H1 (cell line): ENCODE data around the gene LRRC45. TPM values are rescaled to one million over a fixed set of nuclear protein-coding genes. Genes with fewer than 3 reads are reported as not detected.

Experiments
- CTCF ChIA-PET: fragments of 300-600 bp; sonication (Branson Sonifier 250); formaldehyde crosslinking; loops from one replicate; lab custom pipeline; 2021; ENCODE audit not compliant: partially characterized antibody; lab: Charles Lee
- POLR2A ChIA-PET: fragments of 300-600 bp; sonication (Branson Sonifier 250); formaldehyde crosslinking; loops from one replicate; lab custom pipeline; 2021; ENCODE audit warnings: inconsistent platforms; ENCODE audit not compliant: partially characterized antibody; lab: Charles Lee
- DNase-seq, 2 experiments: peaks; one replicate each; pipeline versions ENCODE4 v3.0.0 to v3.0.0-alpha.2; 2010 to 2022; ENCODE audit warnings: low spot score in 2 of 2, low read depth in 1 of 2, mixed read lengths in 1 of 2
- FAIRE-seq: peaks from 2 replicates; lab custom pipeline; 2011; peaks lifted over from hg19 to GRCh38; lab: Jason Lieb, UNC
- H2AFZ ChIP-seq: 2 replicates; pipeline ENCODE4 v1.8.1; 2012; ENCODE audit warnings: low read length, inconsistent platforms
- H2AK5ac ChIP-seq: 2 replicates; pipeline ENCODE4 v1.6.1; 2013; ENCODE audit warnings: low read depth, low read length
- H2BK120ac ChIP-seq: replicated peaks from 2 replicates; pipeline ENCODE3; 2013; ENCODE audit warnings: low read depth, low read length, inconsistent platforms
- H2BK12ac ChIP-seq: 2 replicates; pipeline ENCODE4 v1.6.1; 2013; ENCODE audit warnings: low read depth, low read length
- H2BK15ac ChIP-seq: 2 replicates; pipeline ENCODE4 v1.6.1; 2013; ENCODE audit warnings: low read length
- H2BK20ac ChIP-seq: 2 replicates; pipeline ENCODE4 v1.6.1; 2013; ENCODE audit warnings: low read length
- H2BK5ac ChIP-seq: 2 replicates; pipeline ENCODE4 v1.6.1; 2013; ENCODE audit warnings: low read depth, low read length
- H3K14ac ChIP-seq: 2 replicates; pipeline ENCODE4 v1.6.1; 2013; ENCODE audit warnings: inconsistent platforms; ENCODE audit not compliant: insufficient read length
- H3K18ac ChIP-seq: 2 replicates; pipeline ENCODE4 v1.6.1; 2013; ENCODE audit warnings: low read length; ENCODE audit errors: extremely low read depth
- H3K23ac ChIP-seq: 2 replicates; pipeline ENCODE4 v1.6.1; 2013; ENCODE audit warnings: inconsistent platforms; ENCODE audit not compliant: insufficient read length
- H3K23me2 ChIP-seq: 2 replicates; pipeline ENCODE4 v1.6.1; 2013; ENCODE audit warnings: low read depth, low read length
- H3K27ac ChIP-seq: 2 replicates; pipeline ENCODE4 v1.6.1; 2011; ENCODE audit warnings: low read depth, low read length, inconsistent platforms
- H3K27me3 ChIP-seq, 4 experiments: replicated peaks in 1 of 4; 1 replicate in 1 of 4; 2 replicates in 3 of 4; pipeline versions ENCODE4 v1.6.1 to v1.8.1; 2011 to 2013; ENCODE audit warnings: low read length in 3 of 4, mild to moderate bottlenecking in 3 of 4, inconsistent platforms in 2 of 4, mixed read lengths in 2 of 4, moderate library complexity in 1 of 4; ENCODE audit not compliant: control insufficient read depth in 3 of 4, insufficient read depth in 3 of 4; ENCODE audit errors: extremely low read depth in 1 of 4
- H3K36me3 ChIP-seq, 4 experiments: 2 replicates each; pipeline versions ENCODE4 v1.6.1 to v1.8.1; 2011 to 2013; ENCODE audit warnings: mild to moderate bottlenecking in 4 of 4, low read length in 3 of 4, moderate library complexity in 2 of 4, control low read depth in 1 of 4, inconsistent platforms in 1 of 4; ENCODE audit not compliant: insufficient read depth in 4 of 4, control insufficient read depth in 2 of 4
- H3K4ac ChIP-seq: replicated peaks from 2 replicates; pipeline ENCODE3; 2013; ENCODE audit warnings: low read length, low read depth, mixed read lengths, inconsistent platforms; ENCODE audit not compliant: insufficient read length
- H3K4me1 ChIP-seq, 4 experiments: replicated peaks in 1 of 4; 1 replicate in 1 of 4; 2 replicates in 3 of 4; pipeline versions ENCODE4 v1.6.1 to v1.8.1; 2011 to 2013; ENCODE audit warnings: low read length in 3 of 4, inconsistent platforms in 2 of 4, mixed read lengths in 1 of 4; ENCODE audit not compliant: insufficient read depth in 4 of 4, control insufficient read depth in 3 of 4
- H3K4me2 ChIP-seq, 2 experiments: 2 replicates each; pipeline versions ENCODE4 v1.6.1 to v1.8.1; 2011 to 2013; ENCODE audit warnings: low read depth in 2 of 2, low read length in 2 of 2, control low read depth in 1 of 2, inconsistent platforms in 1 of 2, mild to moderate bottlenecking in 1 of 2; ENCODE audit not compliant: insufficient read depth in 1 of 2
- H3K4me3 ChIP-seq, 4 experiments: fragments of 200-600, 300-600 bp in 1 of 4; sonication (generic), shearing (Covaris generic), sonication (Bioruptor Twin) in 1 of 4; 2 replicates each; pipeline versions ENCODE4 v1.5.1 to v1.8.1; 2011 to 2016; ENCODE audit warnings: low read length in 4 of 4, low read depth in 3 of 4, control low read depth in 2 of 4, inconsistent platforms in 2 of 4, mild to moderate bottlenecking in 2 of 4, mixed read lengths in 1 of 4, moderate library complexity in 1 of 4; ENCODE audit not compliant: insufficient read depth in 2 of 4; ENCODE audit errors: extremely low read depth in 1 of 4
- H3K56ac ChIP-seq: replicated peaks from 2 replicates; pipeline ENCODE3; 2013; ENCODE audit warnings: low read depth, mild to moderate bottlenecking, mixed read lengths, low read length, inconsistent platforms; ENCODE audit not compliant: insufficient read length
- H3K79me1 ChIP-seq: 2 replicates; pipeline ENCODE4 v1.6.1; 2013; ENCODE audit warnings: low read depth, low read length, control low read depth
- H3K79me2 ChIP-seq, 2 experiments: 2 replicates each; pipeline versions ENCODE4 v1.6.1 to v1.8.1; 2012 to 2013; ENCODE audit warnings: low read length in 2 of 2, mild to moderate bottlenecking in 2 of 2, inconsistent platforms in 1 of 2; ENCODE audit not compliant: insufficient read depth in 2 of 2, control insufficient read depth in 1 of 2
- H3K9ac ChIP-seq, 4 experiments: replicated peaks in 1 of 4; 1 replicate in 1 of 4; 2 replicates in 3 of 4; pipeline versions ENCODE4 v1.6.1 to v1.8.1; 2011 to 2013; ENCODE audit warnings: low read depth in 3 of 4, low read length in 3 of 4, control low read depth in 2 of 4, mild to moderate bottlenecking in 2 of 4, moderate library complexity in 2 of 4, inconsistent platforms in 1 of 4; ENCODE audit errors: extremely low read depth in 1 of 4
- H3K9me3 ChIP-seq, 2 experiments: 2 replicates each; pipeline versions ENCODE4 v1.6.1 to v1.8.1; 2012 to 2013; ENCODE audit warnings: mild to moderate bottlenecking in 2 of 2, moderate library complexity in 2 of 2, control low read depth in 1 of 2, inconsistent platforms in 1 of 2, low read depth in 1 of 2, low read length in 1 of 2, mixed read lengths in 1 of 2; ENCODE audit not compliant: insufficient read depth in 2 of 2
- H4K20me1 ChIP-seq, 2 experiments: replicated peaks in 1 of 2; 2 replicates each; pipeline versions ENCODE3 to v1.8.1; 2011 to 2013; ENCODE audit warnings: inconsistent platforms in 2 of 2, low read length in 2 of 2, mild to moderate bottlenecking in 1 of 2; ENCODE audit not compliant: insufficient read depth in 2 of 2, control insufficient read depth in 1 of 2
- H4K5ac ChIP-seq: 2 replicates; pipeline ENCODE4 v1.6.1; 2013; ENCODE audit warnings: low read length, low read depth, mixed read lengths, inconsistent platforms; ENCODE audit not compliant: insufficient read length
- H4K8ac ChIP-seq: 2 replicates; pipeline ENCODE4 v1.8.0; 2013; ENCODE audit warnings: mild to moderate bottlenecking, moderate library complexity, low read length, inconsistent platforms; ENCODE audit not compliant: insufficient read depth; ENCODE audit errors: extremely low read depth
- H4K91ac ChIP-seq: replicated peaks from 2 replicates; pipeline ENCODE3; 2013; ENCODE audit warnings: low read length, mixed read lengths, inconsistent platforms; ENCODE audit not compliant: insufficient read length
- CBX8 ChIP-seq: fragments of 300-800, 300-1000 bp; sonication (generic); IDR thresholded peaks from 2 replicates; pipeline ENCODE4 v1.7.1; 2016; ENCODE audit warnings: low read depth, low read length, borderline replicate concordance
- FOSL1 ChIP-seq: IDR thresholded peaks from 2 replicates; pipeline ENCODE4 v1.6.1; 2011; ENCODE audit warnings: mild to moderate bottlenecking, low read depth, low read length, moderate library complexity; ENCODE audit not compliant: insufficient read depth
- POLR2AphosphoS5 ChIP-seq: IDR thresholded peaks from 2 replicates; pipeline ENCODE4 v1.6.1; 2011; ENCODE audit warnings: low read depth, low read length
- RAD21 ChIP-seq, 2 experiments: IDR thresholded peaks in 1 of 2; conservative IDR thresholded peaks in 1 of 2; 2 replicates each; pipeline ENCODE4 v1.6.1; 2011; ENCODE audit warnings: low read depth in 2 of 2, low read length in 2 of 2, improper control_type of control experiment in 1 of 2, inconsistent platforms in 1 of 2, mild to moderate bottlenecking in 1 of 2, moderate library complexity in 1 of 2
- SP2 ChIP-seq: IDR thresholded peaks from 2 replicates; pipeline ENCODE4 v1.6.1; 2012; ENCODE audit warnings: mild to moderate bottlenecking, low read length, inconsistent platforms
- WGBS, 2 experiments: shearing (Covaris generic) in 1 of 2; methylation state at CpG; one replicate each; pipeline versions ENCODE4 v1.1.6 to v1.1.7; 2013 to 2015; ENCODE audit warnings: low lambda C conversion rate in 2 of 2, mixed read lengths in 2 of 2, inconsistent platforms in 1 of 2, low coverage in 1 of 2, missing lambda C conversion rate in 1 of 2; ENCODE audit not compliant: insufficient replicate concordance in 2 of 2, insufficient coverage in 1 of 2, insufficient read length in 1 of 2; ENCODE audit errors: extremely low coverage in 1 of 2, missing lambda C conversion rate in 1 of 2; 5-methylcytosine and 5-hydroxymethylcytosine counted together
- polyA plus RNA-seq, 7 experiments: library from polyadenylated mRNA; depleted of rRNA in 3 of 7; stranded (reverse) in 5 of 7; unstranded in 2 of 7; fragments of >200 nt in 5 of 7; fragments of 200-250 nt in 2 of 7; gene quantifications; 1 replicate in 5 of 7; 2 replicates in 1 of 7; 4 replicates in 1 of 7; pipeline versions ENCODE4 v1.2.1 to v1.2.3, GENCODE V29; 2011 to 2013; ENCODE audit warnings: missing spikeins in 2 of 7, mixed read lengths in 2 of 7
- total RNA-seq: library from RNA; stranded (reverse); fragmentation: NEBNext Ultra II Directional; extraction: Animal tissue kit (Norgen Biotek cat#: 25700); gene quantifications from 2 replicates; pipeline ENCODE4 v1.2.1, GENCODE V29; 2021
- TF ChIP-seq, protein P1 (sequence below): IDR thresholded peaks from 2 replicates; pipeline ENCODE4 v1.6.1; 2011; ENCODE audit warnings: low read length, improper control_type of control experiment

The LRRC45 gene
- total and polyA plus RNA-seq, 2 of the 8 experiments (the other 6 are each of a cell fraction or from before 2014, with no cell fraction given) = 11.5 to 29.0 TPM

GRCh38 chr17:82062984-82063368 is 39.9 kb downstream of the LRRC45 start:
- Histone ChIP-seq H3K9ac (no peak overlapping the region), H3K4me1 (peaks cover 0 to 10% (median 5%) of the 10 kb centered on the region in 4 experiments; a peak in 5 of 7 replicates), H2BK20ac (no peak overlapping the region), H3K36me3 (peaks cover 8 to 18% (median 15%) of the 10 kb centered on the region in 4 experiments; a peak in 5 of 8 replicates), H3K4me3 (no peak overlapping the region), H3K27ac (no peak overlapping the region), H2BK12ac (no peak overlapping the region), H3K4ac (no peak overlapping the region), H2BK15ac (no peak overlapping the region), H3K23ac (no peak overlapping the region), H3K14ac (no peak overlapping the region), H2AK5ac (no peak overlapping the region), H2BK5ac (no peak overlapping the region), H3K27me3 (no peaks in the 10 kb centered on the region), H3K56ac (no peak overlapping the region), H2BK120ac (no peak overlapping the region), H3K4me2 (no peak overlapping the region), H4K20me1 (peaks cover 0 to 9% of the 10 kb centered on the region in 2 experiments), H2AFZ (no peak overlapping the region), H4K8ac (no peak overlapping the region), H4K91ac (no peak overlapping the region), H3K79me1 (peaks cover 5% of the 10 kb centered on the region; the same call in 1 of the 2 replicates), H3K9me3 (no peaks in the 10 kb centered on the region), H3K23me2 (peaks cover 8% of the 10 kb centered on the region; the same call in 1 of the 2 replicates), H4K5ac (no peak overlapping the region), H3K18ac (no peak overlapping the region), H3K79me2 (no peaks in the 10 kb centered on the region)
- DNase-seq (no peak), FAIRE-seq (no peak)
- TF ChIP-seq RAD21 (IDR thresholded peaks at IDR 0.05 in 1 of 2, conservative IDR thresholded peaks at IDR 0.05 in 1 of 2; ENCODE audit: low read depth in 2 of 2, low read length in 2 of 2) (no peak), FOSL1 (no peak), SP2 (no peak), POLR2AphosphoS5 (no peak), CBX8 (no peak)
- TF ChIP-seq, protein P1, sequence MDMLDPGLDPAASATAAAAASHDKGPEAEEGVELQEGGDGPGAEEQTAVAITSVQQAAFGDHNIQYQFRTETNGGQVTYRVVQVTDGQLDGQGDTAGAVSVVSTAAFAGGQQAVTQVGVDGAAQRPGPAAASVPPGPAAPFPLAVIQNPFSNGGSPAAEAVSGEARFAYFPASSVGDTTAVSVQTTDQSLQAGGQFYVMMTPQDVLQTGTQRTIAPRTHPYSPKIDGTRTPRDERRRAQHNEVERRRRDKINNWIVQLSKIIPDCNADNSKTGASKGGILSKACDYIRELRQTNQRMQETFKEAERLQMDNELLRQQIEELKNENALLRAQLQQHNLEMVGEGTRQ = no peak
- ChIA-PET POLR2A (interaction anchor here (0.9 to 16.2 kb wide), 9 partner anchors 8 to 44 kb away, joined by 3 to 161 read pairs (median 8); partner anchors contain the start of genes DCXR, GPS1, RAC3 and RFNG), CTCF (interaction anchor here (0.8 to 2.8 kb wide), 6 partner anchors 9 to 43 kb away, joined by 3 to 15 read pairs (median 4); partner anchors contain the start of gene DCXR)
- WGBS, 2 experiments = 92% methylated on average over 9 of the region's 9 CpGs; no CpG with 5 or more reads in 1 of the 2 experiments
